Central memory CD4-positive, alpha-beta T cell (primary cell): Measurements from ENCODE around the gene NMBR.
"Not testable (repeated sequence)": the region's sequence is repeated elsewhere in the genome, so short reads cannot be mapped to it uniquely, and the experiment has no call there.

Experiments used
- DNase-seq: peaks from one replicate; pipeline ENCODE4 v3.0.0; 2022
- total RNA-seq, 3 experiments: gene quantifications; one replicate each; lab custom pipeline; 2026; lab: John Stamatoyannopoulos, UW

NMBR gene
- total RNA-seq: 0 reads per million in 3 experiments

- peak; percentile 98 for DNase-seq
Observed at GRCh38 chr6:142146828-142147662, at the start of gene NMBR, which contains the start of gene VTA1. Gene NMBR (minus strand): TSS chr6:142147122. CDS start chr6:142088658, 58,464 bp downstream. Gene VTA1 (plus strand): TSS chr6:142147263. CDS start chr6:142147288, 25 bp downstream.

GRCh38 chr6:142195862-142196541, 49.1 kb upstream of the NMBR start:
- no peak for DNase-seq

- DNase-seq: no peak
Observed at GRCh38 chr6:142193621-142194020, 46.7 kb upstream of the NMBR start.

GRCh38 chr6:142192343-142192742, 45.4 kb upstream of the NMBR start:
- no peak for DNase-seq

- no peak for DNase-seq
Observed at GRCh38 chr6:142189057-142189456, 42.1 kb upstream of the NMBR start.

GRCh38 chr6:142188341-142188740, 41.4 kb upstream of the NMBR start:
- DNase-seq: not testable (repeated sequence)

GRCh38 chr6:142187209-142187608, 40.3 kb upstream of the NMBR start:
- DNase-seq: no peak

- no peak for DNase-seq
Observed at GRCh38 chr6:142185641-142186040, 38.7 kb upstream of the NMBR start.

- no peak for DNase-seq
Observed at GRCh38 chr6:142184307-142184706, 37.4 kb upstream of the NMBR start.

- no peak for DNase-seq
Observed at GRCh38 chr6:142183351-142183750, 36.4 kb upstream of the NMBR start.

- DNase-seq: no peak
Observed at GRCh38 chr6:142182004-142182403, 35.1 kb upstream of the NMBR start.

- DNase-seq: no peak
Observed at GRCh38 chr6:142178129-142178528, 31.2 kb upstream of the NMBR start.

GRCh38 chr6:142174703-142175102, 27.8 kb upstream of the NMBR start:
- no peak for DNase-seq

- DNase-seq: no peak
Observed at GRCh38 chr6:142173980-142174379, 27.1 kb upstream of the NMBR start.

- no peak for DNase-seq
Observed at GRCh38 chr6:142172758-142173157, 25.8 kb upstream of the NMBR start.

GRCh38 chr6:142171351-142171750, 24.4 kb upstream of the NMBR start:
- DNase-seq: no peak

GRCh38 chr6:142167486-142167885, 20.6 kb upstream of the NMBR start:
- no peak for DNase-seq

- DNase-seq: no peak
Observed at GRCh38 chr6:142167071-142167470, 20.1 kb upstream of the NMBR start.

GRCh38 chr6:142165227-142165626, 18.3 kb upstream of the NMBR start:
- DNase-seq: no peak

- no peak for DNase-seq
Observed at GRCh38 chr6:142162780-142163179, 15.9 kb upstream of the NMBR start.

GRCh38 chr6:142156758-142157068, 9.8 kb upstream of the NMBR start:
- DNase-seq: not testable (repeated sequence)

- DNase-seq: peak; percentile 18
Observed at GRCh38 chr6:142155895-142156757, 9.2 kb upstream of the NMBR start.

GRCh38 chr6:142155091-142155490, 8.2 kb upstream of the NMBR start:
- no peak for DNase-seq
